Heart left ventricle (tissue), 16 donors: ENCODE results near the gene LDLRAD2. TPM values are rescaled to one million over a fixed set of nuclear protein-coding genes. Genes with fewer than 3 reads are reported as not detected.
"Not testable (repeated sequence)": the region's sequence is repeated elsewhere in the genome, so short reads cannot be mapped to it uniquely, and the experiment has no call there.

Source experiments
- ATAC-seq, 4 donors: fragments of 200-7000 bp; cut with Tn5 transposase; one replicate each; pipeline ENCODE4 v1.9.1; 2020 to 2022; ENCODE audit warnings: moderate library complexity in 4 of 4, mild to moderate bottlenecking in 3 of 4, moderate number of reproducible peaks in 1 of 4
- DNase-seq, 5 donors: peaks; one replicate each; pipeline ENCODE4 v3.0.0-alpha.2; 2020
- H3K27ac ChIP-seq, 12 donors: fragments of 200-600 bp; sonication (generic) in 4 of 12; one replicate each; pipeline versions ENCODE4 v1.5.0 to v1.8.0; 2016 to 2022; ENCODE audit warnings: mild to moderate bottlenecking in 2 of 12
- H3K27me3 ChIP-seq, 9 donors: fragments of 200-600 bp; sonication (generic) in 2 of 9; one replicate each; pipeline versions ENCODE4 v1.5.1 to v1.8.0; 2016 to 2022; ENCODE audit warnings: mild to moderate bottlenecking in 3 of 9
- H3K36me3 ChIP-seq, 9 donors: fragments of 200-600 bp; sonication (generic) in 2 of 9; one replicate each; pipeline versions ENCODE4 v1.5.0 to v1.8.0; 2018 to 2022; ENCODE audit warnings: mild to moderate bottlenecking in 2 of 9
- H3K4me1 ChIP-seq, 12 donors: fragments of 200-600 bp; sonication (generic) in 4 of 12; one replicate each; pipeline versions ENCODE4 v1.5.0 to v1.8.0; 2016 to 2022; ENCODE audit warnings: mild to moderate bottlenecking in 3 of 12
- H3K4me3 ChIP-seq, 12 donors: fragments of 200-600 bp; sonication (generic) in 4 of 12; one replicate each; pipeline versions ENCODE4 v1.5.0 to v1.8.0; 2017 to 2022; ENCODE audit warnings: mild to moderate bottlenecking in 9 of 12, moderate library complexity in 4 of 12
- H3K9me3 ChIP-seq, 12 donors: fragments of 200-600 bp; sonication (generic) in 4 of 12; one replicate each; pipeline versions ENCODE4 v1.5.0 to v1.8.0; 2016 to 2022; ENCODE audit warnings: mild to moderate bottlenecking in 1 of 12
- CTCF ChIP-seq, 12 donors: fragments of 200-600 bp; sonication (generic) in 4 of 12; IDR thresholded peaks; one replicate each; pipeline versions ENCODE4 v1.5.0 to v1.8.0; 2018 to 2022; ENCODE audit warnings: antibody characterized with exemption in 12 of 12, mild to moderate bottlenecking in 5 of 12
- POLR2A ChIP-seq, 2 donors: fragments of 450-650 bp; IDR thresholded peaks; one replicate each; pipeline ENCODE4 v1.6.1; 2017; ENCODE audit warnings: antibody characterized with exemption in 2 of 2, mild to moderate bottlenecking in 2 of 2, moderate library complexity in 2 of 2
- WGBS, 4 donors: extraction: QIAGEN DNeasy Blood & Tissue Kit in 2 of 4; methylation state at CpG; one replicate each; pipeline versions ENCODE4 v1.1.5 to v1.1.7; 2013 to 2018; 5-methylcytosine and 5-hydroxymethylcytosine counted together
- intact Hi-C, 10 donors: fragments of 100-400 bp; cut with DNase I; formaldehyde crosslinking; loops; one replicate each; pipeline versions ENCODE4 v1.11.1 to v1.14.2; 2022
- polyA plus RNA-seq, 2 donors: library from polyadenylated mRNA; stranded (reverse); fragments of 200-250 nt; gene quantifications; one replicate each; pipeline ENCODE4 v1.2.3, GENCODE V29; 2013
- total RNA-seq, 9 donors: library from RNA; depleted of rRNA in 2 of 9; stranded (reverse); fragments of >200 nt in 2 of 9; fragmentation: NEBNext Ultra II Directional in 3 of 9; extraction: Animal tissue kit (Norgen Biotek cat#: 25700) in 3 of 9; gene quantifications; one replicate each; pipeline versions ENCODE4 v1.1.0 to v1.2.4, GENCODE V29; 2016 to 2023
- donor health status: ischemic (EF 13 %, LVEDD 7.1; RV severe dilation, severe dysfunction).
- donor health status: healthy with polysubstance abuse.
- donor health status: DM: no; HTN: yes; CAD: no.
- donor health status: DM: no; HTN: no; CAD: no.
- donor health status: ischemic (EF 25% LVEDD 6.9; RV normal size, moderate dysfunction).
- donor health status: ischemic (EF 25% LVEDD 5.7; RV mildly dilated, moderate dysfunction).
- donor health status: healthy.
- donor health status: DM: yes; HTN: yes; CAD: no.
- donor health status: ischemic (EF 35%, LVEDD 5.7; RV mildly dilated, moderate dysfunction).
- donor health status: nonischemic (EF 11% LVEDD 7.7; RV severe dilation, severe dysfunction).
- donor health status: DM: yes; HTN: yes; CAD: no.
- donor health status: PGD.
- donor health status: ischemic (EF 29% LVEDD 5.4; RV normal size, mild dysfunction).
- donor health status: nonischemic (EF 23%, LVEDD 6.1; RV moderate dilation, normal function).

The LDLRAD2 gene
- total and polyA plus RNA-seq, 11 donors = 0.08 to 4.0 (median 0.33) TPM; not detected in 8

DNA sequence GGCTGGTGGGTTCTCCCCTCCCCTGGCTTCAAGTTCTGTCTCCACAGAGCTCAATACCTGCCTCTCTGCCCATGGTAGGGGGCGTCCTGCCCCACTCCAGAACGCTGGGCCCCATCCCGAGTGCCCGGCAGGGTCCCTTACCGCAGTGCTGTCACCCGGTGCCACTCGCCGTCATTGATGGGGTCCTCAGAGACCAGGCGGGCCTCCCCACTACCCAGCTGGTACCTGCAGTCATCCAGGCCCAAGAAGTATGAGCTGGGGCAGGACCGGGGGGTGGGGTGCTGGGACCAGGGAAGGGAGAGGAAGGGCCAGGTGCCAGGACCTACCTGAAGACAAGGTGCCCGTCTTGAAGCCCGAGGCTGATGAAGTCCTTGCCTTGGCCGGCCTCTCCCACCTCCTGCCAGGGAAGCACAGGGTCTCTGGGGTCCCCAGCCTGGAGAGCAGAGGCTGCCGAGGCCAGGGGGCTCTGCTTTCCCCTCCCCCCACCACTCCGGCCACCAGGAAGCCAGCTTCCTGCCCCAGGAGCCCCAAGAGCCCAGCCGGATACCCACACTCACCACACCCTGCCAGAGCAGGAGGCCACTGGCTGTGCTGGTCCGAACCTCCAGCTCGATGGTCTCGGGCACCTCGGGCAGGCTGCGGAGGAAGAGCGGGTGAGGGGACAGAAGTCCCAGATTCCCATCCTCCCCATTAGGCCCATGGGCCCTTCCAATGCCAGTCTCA is 12.1 kb downstream of the LDLRAD2 start:
- no peak for TF ChIP-seq POLR2A (IDR thresholded peaks at IDR 0.05)
- TF ChIP-seq CTCF (IDR thresholded peaks at IDR 0.05) = no peak
- no peak overlapping the region for H3K4me3 ChIP-seq
- peak overlapping the region in 4 of 12 donors; percentile 7 to 39 (median 28) for H3K27ac ChIP-seq
- H3K27me3 ChIP-seq = no peaks in the 10 kb centered on the region
- WGBS, 4 donors = 83 to 86% (median 85%) methylated on average over 13 to 22 of the region's 22 CpGs
- H3K4me1 ChIP-seq = peaks cover 0 to 4% (median 0%) of the 10 kb centered on the region in 12 donors
- DNase-seq = peak in 1 of 5 donors; percentile 58
- peaks cover 3 to 89% (median 84%) of the 10 kb centered on the region in 9 donors for H3K36me3 ChIP-seq
- ATAC-seq = no peak
- intact Hi-C loops = no loop called here
- no peaks in the 10 kb centered on the region for H3K9me3 ChIP-seq

DNA sequence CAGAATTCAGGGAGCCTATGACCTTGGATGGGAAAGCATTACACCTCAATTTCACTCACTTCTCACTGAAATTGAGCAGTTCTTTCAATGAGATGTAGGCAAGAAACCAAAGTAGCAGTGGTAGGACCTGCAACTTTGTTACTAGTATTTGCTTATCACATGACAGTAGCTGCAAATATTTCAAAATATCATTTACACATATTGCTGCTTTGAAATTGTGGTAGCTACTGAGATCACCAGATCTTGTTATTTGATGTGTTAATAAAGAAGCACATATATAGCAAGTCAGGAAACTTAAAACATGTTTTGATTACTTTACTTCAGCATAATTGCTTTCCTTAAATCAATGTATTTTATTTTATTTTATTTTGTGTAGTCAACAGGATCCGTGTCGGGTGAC is 12.9 kb downstream of the LDLRAD2 start:
- Histone ChIP-seq H3K4me3 (no peak overlapping the region), H3K9me3 (no peaks in the 10 kb centered on the region), H3K27ac (peak overlapping the region in 2 of 12 donors; percentile 7 to 39), H3K27me3 (no peaks in the 10 kb centered on the region), H3K4me1 (peaks cover 0 to 4% (median 0%) of the 10 kb centered on the region in 12 donors), H3K36me3 (peaks cover 3 to 94% (median 92%) of the 10 kb centered on the region in 9 donors)
- intact Hi-C loops = no loop called here
- no peak for DNase-seq
- ATAC-seq = no peak
- TF ChIP-seq POLR2A (IDR thresholded peaks at IDR 0.05) (no peak), CTCF (IDR thresholded peaks at IDR 0.05) (no peak)
- 90 to 100% (median 95%) methylated on average over 2 of the region's 2 CpGs for WGBS, 4 donors

DNA sequence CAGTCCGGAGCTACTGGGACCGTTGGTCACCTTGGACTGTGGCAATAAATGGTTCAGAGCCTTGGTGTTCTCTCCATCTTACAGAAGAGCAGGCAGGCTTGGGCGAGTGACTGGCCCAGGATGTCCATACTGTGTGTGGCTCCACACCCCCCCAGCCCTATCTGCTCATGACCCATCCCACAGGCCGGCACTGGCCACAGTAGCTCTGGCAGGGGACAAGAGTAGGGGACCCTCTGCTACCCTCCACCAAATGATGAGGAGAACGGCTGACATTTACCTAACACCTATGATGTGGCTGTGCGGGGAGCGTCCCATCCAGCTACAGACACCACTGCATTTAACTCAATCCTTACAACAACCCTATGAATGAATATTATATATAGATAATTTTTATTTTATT is 13.3 kb downstream of the LDLRAD2 start:
- H3K9me3 ChIP-seq = no peaks in the 10 kb centered on the region
- no peaks in the 10 kb centered on the region for H3K27me3 ChIP-seq
- no peak for TF ChIP-seq POLR2A (IDR thresholded peaks at IDR 0.05)
- no peak for TF ChIP-seq CTCF (IDR thresholded peaks at IDR 0.05)
- 89 to 92% (median 91%) methylated on average over 7 of the region's 7 CpGs for WGBS, 4 donors
- peaks cover 0 to 4% (median 0%) of the 10 kb centered on the region in 12 donors for H3K4me1 ChIP-seq
- peaks cover 3 to 99% (median 96%) of the 10 kb centered on the region in 9 donors for H3K36me3 ChIP-seq
- DNase-seq = peak in 1 of 5 donors; percentile 40
- no peak overlapping the region for H3K27ac ChIP-seq
- H3K4me3 ChIP-seq = no peak overlapping the region
- no peak for ATAC-seq
- intact Hi-C loops = no loop called here

DNA sequence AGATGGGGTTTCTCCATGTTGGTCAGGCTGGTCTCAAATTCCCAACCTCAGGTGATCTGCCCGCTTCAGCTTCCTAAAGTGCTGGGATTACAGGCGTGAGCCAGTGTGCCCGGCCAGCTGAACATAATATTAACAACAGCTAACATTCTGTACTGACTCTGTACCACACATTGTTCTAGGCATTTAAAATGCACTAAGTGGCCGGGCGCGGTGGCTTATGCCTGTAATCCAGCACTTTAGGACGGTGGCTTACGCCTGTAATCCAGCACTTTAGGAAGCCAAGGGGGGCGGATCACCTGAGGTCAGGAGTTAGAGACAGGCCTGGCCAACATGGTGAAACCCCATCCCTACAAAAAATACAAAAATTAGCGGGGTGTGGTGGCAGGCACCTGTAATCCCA is 14.6 kb downstream of the LDLRAD2 start:
- WGBS, 4 donors = 91 to 96% (median 95%) methylated on average over 10 of the region's 10 CpGs
- H3K27ac ChIP-seq, intact Hi-C loops, H3K4me1 ChIP-seq, ATAC-seq, H3K4me3 ChIP-seq, H3K9me3 ChIP-seq, H3K27me3 ChIP-seq: not testable (repeated sequence)
- DNase-seq = peak in 1 of 5 donors; percentile 47
- peaks cover 3 to 100% (median 96%) of the 10 kb centered on the region in 9 donors for H3K36me3 ChIP-seq
